HEK293T (cell line): Measurements from ENCODE around the gene KIFC3.

Experiments
- BHLHE40 ChIP-seq: fragments of 450-650 bp; IDR thresholded peaks from 2 replicates; pipeline ENCODE4 v1.6.1; 2016; ENCODE audit warnings: mild to moderate bottlenecking, moderate library complexity, borderline replicate concordance
- ELF4 ChIP-seq: fragments of 450-650 bp; IDR thresholded peaks from 2 replicates; pipeline ENCODE4 v1.6.1; 2017; ENCODE audit warnings: antibody characterized with exemption
- FOXK2 ChIP-seq: fragments of 450-650 bp; IDR thresholded peaks from 2 replicates; pipeline ENCODE4 v1.6.1; 2016; ENCODE audit warnings: mild to moderate bottlenecking
- L3MBTL2 ChIP-seq: fragments of 450-650 bp; conservative IDR thresholded peaks from 2 replicates; pipeline ENCODE4 v1.6.1; 2016; ENCODE audit warnings: mild to moderate bottlenecking
- LEF1 ChIP-seq: fragments of 450-650 bp; IDR thresholded peaks from 2 replicates; pipeline ENCODE4 v1.6.1; 2017; ENCODE audit warnings: mild to moderate bottlenecking, borderline replicate concordance
- NFRKB ChIP-seq: fragments of 450-650 bp; IDR thresholded peaks from 2 replicates; pipeline ENCODE4 v1.6.1; 2016; ENCODE audit warnings: mild to moderate bottlenecking, moderate library complexity
- SP1 ChIP-seq: fragments of 450-650 bp; IDR thresholded peaks from 2 replicates; pipeline ENCODE4 v1.6.1; 2017
- SUZ12 ChIP-seq: fragments of 450-650 bp; IDR thresholded peaks from 2 replicates; pipeline ENCODE4 v1.6.1; 2016; ENCODE audit warnings: mild to moderate bottlenecking
- ZNF384 ChIP-seq: fragments of 450-650 bp; IDR thresholded peaks from 2 replicates; pipeline ENCODE4 v1.6.1; 2016
- TF ChIP-seq, protein P1 (sequence below): fragments of 450-650 bp; IDR thresholded peaks from 2 replicates; pipeline ENCODE4 v1.6.1; 2016

DNA sequence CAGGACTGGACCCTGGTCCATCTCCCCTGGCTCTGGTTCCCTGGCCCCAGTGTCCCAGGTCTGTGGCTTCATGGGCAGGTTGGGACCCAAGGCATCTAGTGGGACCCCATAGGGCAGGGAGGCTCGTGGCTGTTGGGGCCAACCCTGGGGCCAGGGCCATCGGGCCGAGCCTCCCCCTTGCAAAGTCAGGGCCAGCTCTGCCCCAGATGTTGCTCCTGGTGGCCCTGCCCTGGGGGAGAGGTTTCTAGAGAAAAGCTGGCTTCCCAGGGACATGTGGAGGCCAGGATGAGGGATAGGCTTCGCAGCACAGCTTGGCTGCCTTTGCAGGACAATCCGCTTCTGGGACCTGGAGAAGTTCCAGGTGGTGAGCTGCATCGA is 50.1 kb downstream of the KIFC3 start:
- TF ChIP-seq FOXK2 (no peak), BHLHE40 (no peak), SUZ12 (no peak), NFRKB (no peak), L3MBTL2 (no peak), ZNF384 (no peak), LEF1 (no peak), ELF4 (no peak), SP1 (no peak)
- TF ChIP-seq, protein P1, sequence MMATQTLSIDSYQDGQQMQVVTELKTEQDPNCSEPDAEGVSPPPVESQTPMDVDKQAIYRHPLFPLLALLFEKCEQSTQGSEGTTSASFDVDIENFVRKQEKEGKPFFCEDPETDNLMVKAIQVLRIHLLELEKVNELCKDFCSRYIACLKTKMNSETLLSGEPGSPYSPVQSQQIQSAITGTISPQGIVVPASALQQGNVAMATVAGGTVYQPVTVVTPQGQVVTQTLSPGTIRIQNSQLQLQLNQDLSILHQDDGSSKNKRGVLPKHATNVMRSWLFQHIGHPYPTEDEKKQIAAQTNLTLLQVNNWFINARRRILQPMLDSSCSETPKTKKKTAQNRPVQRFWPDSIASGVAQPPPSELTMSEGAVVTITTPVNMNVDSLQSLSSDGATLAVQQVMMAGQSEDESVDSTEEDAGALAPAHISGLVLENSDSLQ = no peak
